ENCODE results near the gene MRPL40. TPM values are rescaled to one million over a fixed set of nuclear protein-coding genes. Genes with fewer than 3 reads are reported as not detected.
A peak's percentile ranks its signal among the peaks of the same experiment; 100 is the strongest.

The MRPL40 gene
- total and polyA plus RNA-seq, 2 experiments from 2014 or later: 15.5 to 53.5 TPM

DNA sequence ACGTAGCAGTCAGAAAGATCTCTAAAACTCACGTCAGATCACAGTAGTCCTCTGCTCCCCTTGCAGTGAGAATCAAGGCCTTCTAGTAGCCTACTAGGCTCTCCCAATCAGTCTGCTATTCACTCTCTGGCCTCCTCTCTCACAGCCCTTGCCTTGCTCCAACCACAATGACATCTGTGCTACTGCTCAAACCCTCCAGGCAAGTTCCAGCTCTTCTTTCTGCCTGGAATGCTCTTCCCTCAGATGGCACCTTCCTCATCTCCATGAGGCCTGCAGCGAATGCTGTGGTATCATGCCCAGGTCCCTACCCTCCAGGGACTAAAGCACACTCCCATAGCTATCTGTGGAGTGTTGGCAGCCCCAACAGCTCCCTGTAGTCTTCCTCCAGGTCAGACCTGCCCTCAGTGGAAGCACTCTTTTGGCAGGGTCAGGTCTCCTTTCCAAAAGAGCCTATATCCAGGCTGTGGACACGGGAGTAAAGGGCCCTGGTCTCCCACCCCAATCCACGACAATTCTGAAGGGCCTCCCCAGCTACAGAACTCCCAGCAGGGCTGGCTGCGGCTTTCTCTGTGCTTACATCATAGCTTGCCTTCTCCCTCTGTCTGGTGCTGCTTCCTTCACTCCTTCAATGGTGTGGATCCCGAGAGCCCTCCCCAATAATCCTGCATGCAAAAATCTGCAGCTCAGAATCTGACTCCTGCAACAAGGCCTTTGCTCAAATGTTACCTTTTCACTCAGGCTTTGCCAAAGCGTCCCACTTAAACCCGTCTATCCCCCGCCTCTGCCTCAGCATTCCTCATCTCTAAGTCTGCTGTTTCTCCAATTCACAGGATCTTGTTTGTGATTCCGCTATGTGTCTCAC, 9.7 kb upstream of the MRPL40 start:
- 0 out of 2 replicates have a peak overlapping the region, but pooled peaks have one; percentile 12 for H3K4me2 ChIP-seq
- H2AFZ ChIP-seq: no peak overlapping the region
- DNase-seq (ENCODE audit: low spot score): peak; percentile 38
- no peaks in the 10 kb centered on the region for H3K9me2 ChIP-seq (ENCODE audit: insufficient read depth)
- Mint-ChIP-seq H3K4me3 (peak overlapping the region; percentile 9; the same call in 1 of the 3 replicates), H3K27me3 (ENCODE audit: insufficient read depth, low read depth, poor library complexity) (no peaks in the 10 kb centered on the region), H3K36me3 (ENCODE audit: low read depth) (peaks cover 9% of the 10 kb centered on the region; the same call in 2 of the 3 replicates), H3K9me3 (no peaks in the 10 kb centered on the region; the same call in 2 of the 3 replicates), H3K27ac (peak overlapping the region; percentile 29), H3K4me1 (peaks cover 32% of the 10 kb centered on the region)
- H3K4me3 ChIP-seq: no peak overlapping the region
- ATAC-seq: no peak
- no peak for TF ChIP-seq NANOG (IDR thresholded peaks at IDR 0.05; ENCODE audit: borderline replicate concordance)
- no peak for TF ChIP-seq EZH2 (IDR thresholded peaks at IDR 0.05; ENCODE audit: low read depth, unreplicated experiment)
- TF ChIP-seq POLR2AphosphoS5 (IDR thresholded peaks at IDR 0.05; ENCODE audit: low read depth): no peak
- TF ChIP-seq, protein P1, sequence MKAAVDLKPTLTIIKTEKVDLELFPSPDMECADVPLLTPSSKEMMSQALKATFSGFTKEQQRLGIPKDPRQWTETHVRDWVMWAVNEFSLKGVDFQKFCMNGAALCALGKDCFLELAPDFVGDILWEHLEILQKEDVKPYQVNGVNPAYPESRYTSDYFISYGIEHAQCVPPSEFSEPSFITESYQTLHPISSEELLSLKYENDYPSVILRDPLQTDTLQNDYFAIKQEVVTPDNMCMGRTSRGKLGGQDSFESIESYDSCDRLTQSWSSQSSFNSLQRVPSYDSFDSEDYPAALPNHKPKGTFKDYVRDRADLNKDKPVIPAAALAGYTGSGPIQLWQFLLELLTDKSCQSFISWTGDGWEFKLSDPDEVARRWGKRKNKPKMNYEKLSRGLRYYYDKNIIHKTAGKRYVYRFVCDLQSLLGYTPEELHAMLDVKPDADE (IDR thresholded peaks at IDR 0.05): no peak
- TF ChIP-seq EZH2phosphoT487 (IDR thresholded peaks at IDR 0.05; ENCODE audit: unreplicated experiment): no peak
- no peaks in the 10 kb centered on the region for H3K36me3 ChIP-seq (ENCODE audit: insufficient read depth)
- no peaks in the 10 kb centered on the region for H3F3A ChIP-seq (replicated peaks; ENCODE audit: low read depth)
- H3K27ac ChIP-seq (ENCODE audit: low read depth): peak overlapping the region; percentile 67; the same call in 1 of the 2 replicates
- H4K20me1 ChIP-seq (replicated peaks; ENCODE audit: insufficient read depth): peaks cover 82% of the 10 kb centered on the region
- H3K27me3 ChIP-seq (ENCODE audit: insufficient read depth): no peaks in the 10 kb centered on the region
- peaks cover 100% of the 10 kb centered on the region for H3K79me2 ChIP-seq (replicated peaks; ENCODE audit: insufficient read depth)
- peaks cover 23% of the 10 kb centered on the region for H3K4me1 ChIP-seq (ENCODE audit: insufficient read depth)

GRCh38 chr22:19424186-19424500, 8.2 kb upstream of the MRPL40 start:
- Histone ChIP-seq H3K79me2 (replicated peaks; ENCODE audit: insufficient read depth) (peaks cover 100% of the 10 kb centered on the region), H3K27ac (ENCODE audit: low read depth) (no peak overlapping the region), H3K36me3 (ENCODE audit: insufficient read depth) (no peaks in the 10 kb centered on the region), H3K4me2 (peak overlapping the region; percentile 12; the same call in 1 of the 2 replicates), H3K4me3 (no peak overlapping the region), H3K27me3 (ENCODE audit: insufficient read depth) (no peaks in the 10 kb centered on the region), H4K20me1 (replicated peaks; ENCODE audit: insufficient read depth) (peaks cover 86% of the 10 kb centered on the region), H3K9me2 (ENCODE audit: insufficient read depth) (no peaks in the 10 kb centered on the region), H3K4me1 (ENCODE audit: insufficient read depth) (peaks cover 23% of the 10 kb centered on the region), H2AFZ (no peak overlapping the region), H3F3A (replicated peaks; ENCODE audit: low read depth) (no peaks in the 10 kb centered on the region)
- Mint-ChIP-seq H3K9me3 (no peaks in the 10 kb centered on the region), H3K27ac (no peak overlapping the region), H3K4me3 (no peak overlapping the region), H3K36me3 (ENCODE audit: low read depth) (peaks cover 5% of the 10 kb centered on the region; the same call in 1 of the 3 replicates), H3K27me3 (ENCODE audit: insufficient read depth, low read depth, poor library complexity) (peaks cover 5% of the 10 kb centered on the region), H3K4me1 (peaks cover 35% of the 10 kb centered on the region)
- DNase-seq (ENCODE audit: low spot score): no peak
- TF ChIP-seq EZH2 (IDR thresholded peaks at IDR 0.05; ENCODE audit: low read depth, unreplicated experiment): no peak
- TF ChIP-seq CREB1 (CRISPR knock-in tag; IDR thresholded peaks at IDR 0.05; ENCODE audit: low read depth): no peak
- TF ChIP-seq, protein P2, sequence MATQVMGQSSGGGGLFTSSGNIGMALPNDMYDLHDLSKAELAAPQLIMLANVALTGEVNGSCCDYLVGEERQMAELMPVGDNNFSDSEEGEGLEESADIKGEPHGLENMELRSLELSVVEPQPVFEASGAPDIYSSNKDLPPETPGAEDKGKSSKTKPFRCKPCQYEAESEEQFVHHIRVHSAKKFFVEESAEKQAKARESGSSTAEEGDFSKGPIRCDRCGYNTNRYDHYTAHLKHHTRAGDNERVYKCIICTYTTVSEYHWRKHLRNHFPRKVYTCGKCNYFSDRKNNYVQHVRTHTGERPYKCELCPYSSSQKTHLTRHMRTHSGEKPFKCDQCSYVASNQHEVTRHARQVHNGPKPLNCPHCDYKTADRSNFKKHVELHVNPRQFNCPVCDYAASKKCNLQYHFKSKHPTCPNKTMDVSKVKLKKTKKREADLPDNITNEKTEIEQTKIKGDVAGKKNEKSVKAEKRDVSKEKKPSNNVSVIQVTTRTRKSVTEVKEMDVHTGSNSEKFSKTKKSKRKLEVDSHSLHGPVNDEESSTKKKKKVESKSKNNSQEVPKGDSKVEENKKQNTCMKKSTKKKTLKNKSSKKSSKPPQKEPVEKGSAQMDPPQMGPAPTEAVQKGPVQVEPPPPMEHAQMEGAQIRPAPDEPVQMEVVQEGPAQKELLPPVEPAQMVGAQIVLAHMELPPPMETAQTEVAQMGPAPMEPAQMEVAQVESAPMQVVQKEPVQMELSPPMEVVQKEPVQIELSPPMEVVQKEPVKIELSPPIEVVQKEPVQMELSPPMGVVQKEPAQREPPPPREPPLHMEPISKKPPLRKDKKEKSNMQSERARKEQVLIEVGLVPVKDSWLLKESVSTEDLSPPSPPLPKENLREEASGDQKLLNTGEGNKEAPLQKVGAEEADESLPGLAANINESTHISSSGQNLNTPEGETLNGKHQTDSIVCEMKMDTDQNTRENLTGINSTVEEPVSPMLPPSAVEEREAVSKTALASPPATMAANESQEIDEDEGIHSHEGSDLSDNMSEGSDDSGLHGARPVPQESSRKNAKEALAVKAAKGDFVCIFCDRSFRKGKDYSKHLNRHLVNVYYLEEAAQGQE (IDR thresholded peaks at IDR 0.05; ENCODE audit: unreplicated experiment): no peak
- no peak for TF ChIP-seq ZNF331 (CRISPR knock-in tag; IDR thresholded peaks at IDR 0.05; ENCODE audit: low read depth)
- TF ChIP-seq ZNF114 (CRISPR knock-in tag; IDR thresholded peaks at IDR 0.05): no peak
- no peak for ATAC-seq

Data from GM23338 (cell line).